ENCODE measurements around the gene MKX. TPM values are rescaled to one million over a fixed set of nuclear protein-coding genes. Genes with fewer than 3 reads are reported as not detected.

MKX gene
- total and polyA plus RNA-seq, 9 of the 15 experiments (the other 6 are each of a cell fraction or from before 2014, with no cell fraction given), result 0.07 TPM; not detected in 7

- H3K4me3 ChIP-seq, result no peak overlapping the region
- FAIRE-seq (no peak), ATAC-seq (no peak), DNase-seq (ENCODE audit: extremely low read depth in 1 of 4, low spot score in 3 of 4) (no peak)
- H3K27ac ChIP-seq (ENCODE audit: extremely low read depth, low read depth, low read length), result no peak overlapping the region
- no TSS peak for BruUV-seq (replicated peaks)
- H2AFZ ChIP-seq (ENCODE audit: low read depth, low read length), result no peak overlapping the region
- H3K36me3 ChIP-seq (ENCODE audit: control insufficient read depth, insufficient read depth, low read length), result no peaks in the 10 kb centered on the region
- no peaks in the 10 kb centered on the region for H3K9me1 ChIP-seq (ENCODE audit: control insufficient read depth, insufficient read depth, low read length)
- no peaks in the 10 kb centered on the region for H3K4me1 ChIP-seq (replicated peaks in 1 of 2; ENCODE audit: control insufficient read depth in 2 of 2, insufficient read depth in 2 of 2, low read length in 2 of 2)
- intact Hi-C loops (cut with micrococcal nuclease), result no loop called here
- ChIA-PET POLR2A (interaction anchor here (0.6 kb wide), 2 partner anchors 104 to 140 kb away, joined by 3 to 4 read pairs; no protein-coding TSS in a partner anchor), CTCF (ENCODE audit: low intra/inter-chr PET ratio) (interaction anchor here (0.5 to 0.6 kb wide), 2 partner anchors 23 to 66 kb away, joined by 3 read pairs; no protein-coding TSS in a partner anchor)
- H3K27me3 ChIP-seq (ENCODE audit: control insufficient read depth in 2 of 2, insufficient read depth in 2 of 2, low read length in 2 of 2), result peaks cover 13 to 25% of the 10 kb centered on the region in 2 experiments; a peak in 4 of 5 replicates
- H3K9me3 ChIP-seq (replicated peaks; ENCODE audit: control insufficient read depth, insufficient read depth, low read depth, low read length), result no peaks in the 10 kb centered on the region
- 0% methylated on average over 10 of the region's 10 CpGs for WGBS (ENCODE audit: insufficient coverage, low coverage, missing lambda C conversion rate)
- no peak overlapping the region for H3K9ac ChIP-seq (ENCODE audit: insufficient read depth in 1 of 2, low read depth in 2 of 2, low read length in 2 of 2)
- H3K79me2 ChIP-seq (ENCODE audit: control insufficient read depth, insufficient read depth, low read length), result no peaks in the 10 kb centered on the region
- in situ Hi-C loops (cut with MboI), result no loop called here
- no peaks in the 10 kb centered on the region for H4K20me1 ChIP-seq (replicated peaks; ENCODE audit: control insufficient read depth, insufficient read depth, low read length)
- TF ChIP-seq BMI1 (IDR thresholded peaks at IDR 0.05; ENCODE audit: low read length) (no peak), GTF2F1 (IDR thresholded peaks at IDR 0.05; ENCODE audit: low read depth, low read length) (no peak), FOXM1 (IDR thresholded peaks at IDR 0.05; ENCODE audit: low read depth) (no peak), FOXM1 (CRISPR knock-in tag; IDR thresholded peaks at IDR 0.05; ENCODE audit: low read depth) (no peak), ZBTB26 (CRISPR knock-in tag; IDR thresholded peaks at IDR 0.05) (no peak), ZNF511 (CRISPR knock-in tag; IDR thresholded peaks at IDR 0.05) (no peak), KDM4B (IDR thresholded peaks at IDR 0.05; ENCODE audit: borderline replicate concordance in 2 of 2, low read depth in 1 of 2) (no peak), BRF2 (IDR thresholded peaks at IDR 0.05; ENCODE audit: borderline replicate concordance, insufficient read depth, insufficient read length) (no peak), TEAD4 (IDR thresholded peaks at IDR 0.05; ENCODE audit: low read length) (no peak), TEAD4 (CRISPR knock-in tag; IDR thresholded peaks at IDR 0.05; ENCODE audit: borderline replicate concordance) (no peak), SOX6 (IDR thresholded peaks at IDR 0.05) (no peak)
- no peak overlapping the region for H3K4me2 ChIP-seq (ENCODE audit: insufficient read depth, low read length)
Observed at GRCh38 chr10:27625452-27626211, 120.0 kb downstream of the MKX start.
